HG02970 (cell line): ENCODE results near the gene NSG1.
"Not testable (repeated sequence)": the region's sequence is repeated elsewhere in the genome, so short reads cannot be mapped to it uniquely, and the experiment has no call there.

ENCODE experiments used
- ATAC-seq: cut with Tn5 transposase; IDR thresholded peaks from one replicate; pipeline ENCODE4 v1.9.1; 2021; ENCODE audit warnings: mild to moderate bottlenecking, moderate library complexity, moderate number of reproducible peaks; ENCODE audit not compliant: unreplicated experiment, low FRiP score

The NSG1 gene

GRCh38 chr4:4386736-4387392, at the start of gene NSG1:
Gene NSG1, plus strand, starts transcription at chr4:4387102. Its CDS starts 528 bp downstream, at chr4:4387630.
- no peak for ATAC-seq

- no peak for ATAC-seq
Measured at GRCh38 chr4:4338210-4339001, 48.5 kb upstream of the NSG1 start.

- ATAC-seq = no peak
Measured at GRCh38 chr4:4339504-4340085, 47.3 kb upstream of the NSG1 start.

GRCh38 chr4:4341861-4342650, 44.8 kb upstream of the NSG1 start:
- ATAC-seq = no peak

- ATAC-seq = no peak
Measured at GRCh38 chr4:4343038-4343437, 43.9 kb upstream of the NSG1 start.

GRCh38 chr4:4344915-4345527, 41.9 kb upstream of the NSG1 start:
- ATAC-seq = peak; percentile 75

GRCh38 chr4:4347585-4347984, 39.3 kb upstream of the NSG1 start:
- no peak for ATAC-seq

- not testable (repeated sequence) for ATAC-seq
Measured at GRCh38 chr4:4348585-4348984, 38.3 kb upstream of the NSG1 start.

- no peak for ATAC-seq
Measured at GRCh38 chr4:4349867-4350266, 37.0 kb upstream of the NSG1 start.

GRCh38 chr4:4350909-4351308, 36.0 kb upstream of the NSG1 start:
- ATAC-seq = no peak

- no peak for ATAC-seq
Measured at GRCh38 chr4:4355302-4355701, 31.6 kb upstream of the NSG1 start.

GRCh38 chr4:4356106-4357041, 30.5 kb upstream of the NSG1 start:
- no peak for ATAC-seq

- ATAC-seq = no peak
Measured at GRCh38 chr4:4358093-4358854, 28.6 kb upstream of the NSG1 start.

GRCh38 chr4:4361883-4362282, 25.0 kb upstream of the NSG1 start:
- ATAC-seq = no peak

- ATAC-seq = no peak
Measured at GRCh38 chr4:4362991-4363697, 23.8 kb upstream of the NSG1 start.

- ATAC-seq = no peak
Measured at GRCh38 chr4:4364061-4364460, 22.8 kb upstream of the NSG1 start.

- no peak for ATAC-seq
Measured at GRCh38 chr4:4364486-4365208, 22.3 kb upstream of the NSG1 start.
